H9 (cell line): ENCODE measurements around the gene ERCC4. TPM values are rescaled to one million over a fixed set of nuclear protein-coding genes. Genes with fewer than 3 reads are reported as not detected.

ENCODE experiments used
- DNase-seq: peaks from one replicate; pipeline ENCODE4 v3.0.0-alpha.2; 2017
- H2AFZ ChIP-seq: one replicate; pipeline ENCODE4 v1.6.1; 2013; ENCODE audit warnings: mild to moderate bottlenecking, low read length, control low read depth, moderate library complexity
- H2AK5ac ChIP-seq: 2 replicates; pipeline ENCODE4 v1.6.1; 2013; ENCODE audit warnings: low read length, control low read depth, mixed read lengths; ENCODE audit not compliant: insufficient read length
- H2BK120ac ChIP-seq: one replicate; pipeline ENCODE4 v1.6.1; 2013; ENCODE audit warnings: low read depth, mild to moderate bottlenecking, low read length, control low read depth, inconsistent platforms; ENCODE audit not compliant: poor library complexity, severe bottlenecking
- H2BK12ac ChIP-seq: 2 replicates; pipeline ENCODE4 v1.6.1; 2013; ENCODE audit warnings: low read length, control low read depth, mixed read lengths, low read depth; ENCODE audit not compliant: insufficient read length
- H2BK15ac ChIP-seq: 2 replicates; pipeline ENCODE4 v1.6.1; 2013; ENCODE audit warnings: low read depth, low read length, control low read depth
- H2BK20ac ChIP-seq: one replicate; pipeline ENCODE4 v1.6.1; 2013; ENCODE audit warnings: low read depth, mild to moderate bottlenecking, low read length, control low read depth, inconsistent platforms; ENCODE audit not compliant: poor library complexity, severe bottlenecking
- H2BK5ac ChIP-seq: 2 replicates; pipeline ENCODE4 v1.6.1; 2013; ENCODE audit warnings: low read length, control low read depth, mixed read lengths; ENCODE audit not compliant: insufficient read length
- H3K14ac ChIP-seq: 2 replicates; pipeline ENCODE4 v1.6.1; 2013; ENCODE audit warnings: low read length, control low read depth; ENCODE audit not compliant: insufficient read depth
- H3K18ac ChIP-seq: 2 replicates; pipeline ENCODE4 v1.6.1; 2013; ENCODE audit warnings: low read depth, mild to moderate bottlenecking, mixed read lengths, low read length, control low read depth; ENCODE audit not compliant: insufficient read length
- H3K23ac ChIP-seq: 2 replicates; pipeline ENCODE4 v1.6.1; 2013; ENCODE audit warnings: low read length, control low read depth, mixed read lengths, low read depth; ENCODE audit not compliant: insufficient read length
- H3K23me2 ChIP-seq: 2 replicates; pipeline ENCODE4 v1.6.1; 2013; ENCODE audit warnings: low read depth, mild to moderate bottlenecking, mixed read lengths, low read length, control low read depth; ENCODE audit not compliant: insufficient read length, poor library complexity, severe bottlenecking
- H3K27ac ChIP-seq: 2 replicates; pipeline ENCODE4 v1.5.1; 2013; ENCODE audit warnings: low read length, control low read depth, mixed read lengths, low read depth; ENCODE audit not compliant: insufficient read length
- H3K27me3 ChIP-seq: 2 replicates; pipeline ENCODE4 v1.6.1; 2013; ENCODE audit warnings: low read length, control low read depth, inconsistent platforms; ENCODE audit not compliant: insufficient read depth
- H3K4ac ChIP-seq: 2 replicates; pipeline ENCODE4 v1.6.1; 2013; ENCODE audit warnings: low read depth, mild to moderate bottlenecking, control low read depth, inconsistent platforms, low read length, moderate library complexity
- H3K4me1 ChIP-seq: 2 replicates; pipeline ENCODE4 v1.6.1; 2013; ENCODE audit warnings: low read length, control low read depth, inconsistent platforms; ENCODE audit not compliant: insufficient read depth
- H3K4me2 ChIP-seq: 2 replicates; pipeline ENCODE4 v1.6.1; 2013; ENCODE audit warnings: low read length, control low read depth, mixed read lengths; ENCODE audit not compliant: insufficient read length, insufficient read depth
- H3K56ac ChIP-seq: 2 replicates; pipeline ENCODE4 v1.6.1; 2013; ENCODE audit warnings: low read depth, mild to moderate bottlenecking, mixed read lengths, low read length, control low read depth; ENCODE audit not compliant: insufficient read length
- H3K79me1 ChIP-seq: 2 replicates; pipeline ENCODE4 v1.6.1; 2013; ENCODE audit warnings: low read depth, mild to moderate bottlenecking, moderate library complexity, low read length, control low read depth, inconsistent platforms; ENCODE audit not compliant: insufficient read depth, poor library complexity, severe bottlenecking
- H3K79me2 ChIP-seq: 2 replicates; pipeline ENCODE4 v1.6.1; 2013; ENCODE audit warnings: low read length, control low read depth, inconsistent platforms; ENCODE audit not compliant: insufficient read depth
- H3K9ac ChIP-seq: 2 replicates; pipeline ENCODE4 v1.6.1; 2013; ENCODE audit warnings: low read length, control low read depth, mixed read lengths; ENCODE audit not compliant: insufficient read length; ENCODE audit errors: extremely low read depth
- H3K9me3 ChIP-seq: one replicate; pipeline ENCODE4 v1.6.1; 2013; ENCODE audit warnings: low read depth, low read length, inconsistent platforms; ENCODE audit not compliant: control insufficient read depth
- H3T11ph ChIP-seq: one replicate; pipeline ENCODE4 v1.6.1; 2013; ENCODE audit warnings: mild to moderate bottlenecking, low read length, control low read depth, inconsistent platforms
- H4K20me1 ChIP-seq: one replicate; pipeline ENCODE4 v1.6.1; 2013; ENCODE audit not compliant: control insufficient read depth, insufficient read length, insufficient read depth
- H4K5ac ChIP-seq: 2 replicates; pipeline ENCODE4 v1.6.1; 2013; ENCODE audit warnings: low read depth, mild to moderate bottlenecking, mixed read lengths, low read length, control low read depth; ENCODE audit not compliant: insufficient read length
- H4K8ac ChIP-seq: replicated peaks from 2 replicates; pipeline ENCODE4 v1.6.1; 2013; ENCODE audit warnings: low read length, control low read depth, mixed read lengths, low read depth; ENCODE audit not compliant: insufficient read length
- H4K91ac ChIP-seq: 2 replicates; pipeline ENCODE4 v1.6.1; 2013; ENCODE audit warnings: low read depth, mild to moderate bottlenecking, moderate library complexity, mixed read lengths, low read length, control low read depth; ENCODE audit not compliant: insufficient read length
- H3K27ac Mint-ChIP-seq, 3 experiments: 2 replicates in 2 of 3; 3 replicates in 1 of 3; pipeline ENCODE4 v1.8.0; 2020 to 2021; ENCODE audit warnings: mixed read lengths in 3 of 3, mild to moderate bottlenecking in 1 of 3, moderate library complexity in 1 of 3
- H3K27me3 Mint-ChIP-seq: 2 replicates; pipeline ENCODE4 v1.8.0; 2021; ENCODE audit warnings: low read depth, mild to moderate bottlenecking, moderate library complexity, mixed read lengths
- H3K36me3 Mint-ChIP-seq, 3 experiments: 2 replicates in 2 of 3; 3 replicates in 1 of 3; pipeline ENCODE4 v1.8.0; 2020 to 2021; ENCODE audit warnings: low read depth in 3 of 3, mixed read lengths in 3 of 3; ENCODE audit not compliant: insufficient read depth in 1 of 3
- H3K4me1 Mint-ChIP-seq, 2 experiments: 2 replicates each; pipeline ENCODE4 v1.8.0; 2020; ENCODE audit warnings: mixed read lengths in 2 of 2
- H3K4me3 Mint-ChIP-seq, 2 experiments: 2 replicates in 1 of 2; 3 replicates in 1 of 2; pipeline ENCODE4 v1.8.0; 2020 to 2021; ENCODE audit warnings: mild to moderate bottlenecking in 2 of 2, mixed read lengths in 2 of 2, moderate library complexity in 1 of 2
- H3K9me3 Mint-ChIP-seq, 2 experiments: 2 replicates in 1 of 2; 3 replicates in 1 of 2; pipeline ENCODE4 v1.8.0; 2020; ENCODE audit warnings: mild to moderate bottlenecking in 2 of 2, mixed read lengths in 2 of 2, moderate library complexity in 1 of 2
- WGBS: extraction: QIAGEN DNeasy Blood & Tissue Kit; methylation state at CpG from one replicate; pipeline ENCODE4 v1.1.7; 2013; ENCODE audit warnings: missing lambda C conversion rate, low lambda C conversion rate, mixed read lengths; ENCODE audit not compliant: insufficient read length; ENCODE audit errors: extremely low coverage; 5-methylcytosine and 5-hydroxymethylcytosine counted together
- total RNA-seq: library from RNA; stranded (reverse); gene quantifications from 2 replicates; pipeline ENCODE4 v1.2.1, GENCODE V29; 2021
- TF ChIP-seq, protein P1 (sequence below): fragments of 200-600 bp; sonication (generic); conservative IDR thresholded peaks from 3 replicates; pipeline ENCODE4 v1.8.0; 2021; ENCODE audit warnings: antibody characterized with exemption, mild to moderate bottlenecking

Gene ERCC4
- total RNA-seq, 1 experiment from 2014 or later = 15.6 TPM

DNA sequence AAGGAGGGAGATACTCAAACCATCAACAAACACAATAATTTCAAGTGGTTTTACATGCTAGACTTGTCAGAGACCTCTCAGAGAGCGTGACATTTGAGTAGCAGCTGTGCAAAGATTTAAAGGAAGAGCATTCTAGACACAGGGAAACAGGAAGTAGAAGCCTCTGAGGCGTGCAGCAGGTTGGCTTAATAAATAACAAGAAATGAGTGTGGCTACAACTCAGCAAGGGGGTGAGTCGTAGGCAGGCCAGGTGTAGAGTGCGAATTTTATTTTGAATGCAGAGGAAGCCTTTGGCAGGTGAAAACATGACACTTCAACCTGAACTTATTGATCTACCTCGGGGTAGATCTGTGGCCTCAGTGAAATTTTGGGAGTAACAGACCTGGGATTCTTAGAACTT lies 78.0 kb downstream of the ERCC4 start:
- Histone ChIP-seq H3K56ac (no peak overlapping the region), H3K4me2 (no peak overlapping the region), H3T11ph (no peak overlapping the region), H4K20me1 (no peaks in the 10 kb centered on the region), H2AK5ac (no peak overlapping the region), H3K14ac (no peak overlapping the region), H3K4me1 (no peaks in the 10 kb centered on the region; the same call in 1 of the 2 replicates), H4K91ac (no peak overlapping the region), H3K9me3 (no peaks in the 10 kb centered on the region), H2BK12ac (no peak overlapping the region), H3K27ac (no peak overlapping the region), H2AFZ (no peak overlapping the region), H4K8ac (no peak overlapping the region), H3K79me2 (no peaks in the 10 kb centered on the region), H3K9ac (no peak overlapping the region), H3K23me2 (no peaks in the 10 kb centered on the region), H3K23ac (no peak overlapping the region), H2BK5ac (no peak overlapping the region), H2BK15ac (no peak overlapping the region), H3K79me1 (no peaks in the 10 kb centered on the region), H3K4ac (no peak overlapping the region), H4K5ac (no peak overlapping the region), H3K27me3 (no peaks in the 10 kb centered on the region), H2BK20ac (no peak overlapping the region), H3K18ac (no peak overlapping the region), H2BK120ac (no peak overlapping the region)
- Mint-ChIP-seq H3K27me3 (no peaks in the 10 kb centered on the region; the same call in 1 of the 2 replicates), H3K36me3 (no peaks in the 10 kb centered on the region; a peak in 1 of 7 replicates), H3K27ac (no peak overlapping the region), H3K4me3 (no peak overlapping the region), H3K4me1 (peaks cover 18 to 28% of the 10 kb centered on the region in 2 experiments), H3K9me3 (no peaks in the 10 kb centered on the region)
- TF ChIP-seq, protein P1, sequence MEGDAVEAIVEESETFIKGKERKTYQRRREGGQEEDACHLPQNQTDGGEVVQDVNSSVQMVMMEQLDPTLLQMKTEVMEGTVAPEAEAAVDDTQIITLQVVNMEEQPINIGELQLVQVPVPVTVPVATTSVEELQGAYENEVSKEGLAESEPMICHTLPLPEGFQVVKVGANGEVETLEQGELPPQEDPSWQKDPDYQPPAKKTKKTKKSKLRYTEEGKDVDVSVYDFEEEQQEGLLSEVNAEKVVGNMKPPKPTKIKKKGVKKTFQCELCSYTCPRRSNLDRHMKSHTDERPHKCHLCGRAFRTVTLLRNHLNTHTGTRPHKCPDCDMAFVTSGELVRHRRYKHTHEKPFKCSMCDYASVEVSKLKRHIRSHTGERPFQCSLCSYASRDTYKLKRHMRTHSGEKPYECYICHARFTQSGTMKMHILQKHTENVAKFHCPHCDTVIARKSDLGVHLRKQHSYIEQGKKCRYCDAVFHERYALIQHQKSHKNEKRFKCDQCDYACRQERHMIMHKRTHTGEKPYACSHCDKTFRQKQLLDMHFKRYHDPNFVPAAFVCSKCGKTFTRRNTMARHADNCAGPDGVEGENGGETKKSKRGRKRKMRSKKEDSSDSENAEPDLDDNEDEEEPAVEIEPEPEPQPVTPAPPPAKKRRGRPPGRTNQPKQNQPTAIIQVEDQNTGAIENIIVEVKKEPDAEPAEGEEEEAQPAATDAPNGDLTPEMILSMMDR = no peak
- DNase-seq = no peak
- WGBS = no CpG with 5 or more reads among the region's 5 CpGs
